Osteocyte (in vitro differentiated cells): ENCODE data around the gene HS1BP3. TPM values are rescaled to one million over a fixed set of nuclear protein-coding genes. Genes with fewer than 3 reads are reported as not detected.
A peak's percentile ranks its signal among the peaks of the same experiment; 100 is the strongest.

ENCODE experiments used
- DNase-seq: peaks from one replicate; pipeline ENCODE4 v3.0.0; 2021; ENCODE audit warnings: mixed read lengths; ENCODE audit not compliant: unreplicated experiment; ENCODE audit errors: extremely low spot score
- H3K27ac Mint-ChIP-seq: one replicate; pipeline ENCODE4 v1.8.0; 2021; ENCODE audit warnings: mild to moderate bottlenecking, mixed read lengths; ENCODE audit not compliant: unreplicated experiment
- H3K27me3 Mint-ChIP-seq: one replicate; pipeline ENCODE4 v1.8.0; 2021; ENCODE audit warnings: mixed read lengths; ENCODE audit not compliant: unreplicated experiment
- H3K36me3 Mint-ChIP-seq: one replicate; pipeline ENCODE4 v1.8.0; 2021; ENCODE audit warnings: mixed read lengths; ENCODE audit not compliant: unreplicated experiment
- H3K4me1 Mint-ChIP-seq: one replicate; pipeline ENCODE4 v1.8.0; 2021; ENCODE audit warnings: mixed read lengths; ENCODE audit not compliant: unreplicated experiment
- H3K4me3 Mint-ChIP-seq: one replicate; pipeline ENCODE4 v1.8.0; 2021; ENCODE audit warnings: mild to moderate bottlenecking, moderate library complexity, mixed read lengths; ENCODE audit not compliant: unreplicated experiment
- H3K9me3 Mint-ChIP-seq: one replicate; pipeline ENCODE4 v1.8.0; 2021; ENCODE audit warnings: mixed read lengths; ENCODE audit not compliant: unreplicated experiment
- CTCF ChIP-seq: fragments of 200-600 bp; sonication (generic); IDR thresholded peaks from 2 replicates; pipeline ENCODE4 v1.5.0; 2021; ENCODE audit warnings: antibody characterized with exemption, mild to moderate bottlenecking, moderate library complexity
- total RNA-seq: library from RNA; stranded (reverse); gene quantifications from 2 replicates; pipeline ENCODE4 v1.2.1, GENCODE V29; 2021

HS1BP3 gene
- total RNA-seq, 1 donor from 2014 or later, result 40.5 TPM

DNA sequence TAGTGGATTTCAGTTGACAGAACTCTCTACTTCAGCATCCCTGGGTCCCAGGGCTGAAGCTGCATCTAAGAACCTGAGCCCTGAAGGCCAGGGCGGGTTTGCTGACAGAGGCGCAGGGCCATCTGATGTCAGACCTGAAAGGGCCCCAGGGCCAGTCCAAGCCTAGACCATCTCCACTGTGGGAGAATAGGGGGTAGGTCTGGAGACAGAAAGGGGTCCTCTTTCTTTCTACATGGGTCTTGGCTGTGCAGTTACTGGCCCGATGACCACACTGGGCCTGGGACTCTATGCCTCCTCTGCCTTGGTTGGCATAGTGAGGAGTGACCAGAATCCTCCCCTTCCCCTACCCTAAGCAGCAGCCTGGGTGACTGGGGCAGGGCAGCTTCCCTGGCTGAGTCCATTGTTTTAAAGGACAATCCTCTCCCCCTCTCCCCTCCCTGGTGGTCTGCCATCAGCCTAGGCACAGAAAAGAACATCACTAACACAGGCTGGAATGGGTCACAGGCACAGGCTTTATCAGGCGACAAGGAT, 34.5 kb downstream of the HS1BP3 start:
- peaks cover 41% of the 10 kb centered on the region for H3K4me1 Mint-ChIP-seq

GRCh38 chr2:20615466-20616241, 35.2 kb downstream of the HS1BP3 start:
- Mint-ChIP-seq H3K27ac (no peak overlapping the region), H3K9me3 (no peaks in the 10 kb centered on the region), H3K36me3 (peaks cover 11% of the 10 kb centered on the region), H3K27me3 (no peaks in the 10 kb centered on the region), H3K4me1 (peaks cover 42% of the 10 kb centered on the region), H3K4me3 (no peak overlapping the region)
- DNase-seq, result no peak
- TF ChIP-seq CTCF, result no peak

More for the DNA sequence above, 34.5 kb downstream of the HS1BP3 start:
- H3K4me3 Mint-ChIP-seq, result no peak overlapping the region
- H3K27me3 Mint-ChIP-seq, result no peaks in the 10 kb centered on the region
- no peak for TF ChIP-seq CTCF
- H3K27ac Mint-ChIP-seq, result peak overlapping the region; percentile 31
- H3K36me3 Mint-ChIP-seq, result peaks cover 14% of the 10 kb centered on the region
- no peaks in the 10 kb centered on the region for H3K9me3 Mint-ChIP-seq
- no peak for DNase-seq

- H3K9me3 Mint-ChIP-seq, result no peaks in the 10 kb centered on the region
- no peak for TF ChIP-seq CTCF
- no peak for DNase-seq
- H3K4me3 Mint-ChIP-seq, result no peak overlapping the region
- peaks cover 6% of the 10 kb centered on the region for H3K36me3 Mint-ChIP-seq
- H3K27me3 Mint-ChIP-seq, result no peaks in the 10 kb centered on the region
- H3K27ac Mint-ChIP-seq, result no peak overlapping the region
- peaks cover 37% of the 10 kb centered on the region for H3K4me1 Mint-ChIP-seq
Observed at GRCh38 chr2:20615068-20615465, 35.8 kb downstream of the HS1BP3 start.

DNA sequence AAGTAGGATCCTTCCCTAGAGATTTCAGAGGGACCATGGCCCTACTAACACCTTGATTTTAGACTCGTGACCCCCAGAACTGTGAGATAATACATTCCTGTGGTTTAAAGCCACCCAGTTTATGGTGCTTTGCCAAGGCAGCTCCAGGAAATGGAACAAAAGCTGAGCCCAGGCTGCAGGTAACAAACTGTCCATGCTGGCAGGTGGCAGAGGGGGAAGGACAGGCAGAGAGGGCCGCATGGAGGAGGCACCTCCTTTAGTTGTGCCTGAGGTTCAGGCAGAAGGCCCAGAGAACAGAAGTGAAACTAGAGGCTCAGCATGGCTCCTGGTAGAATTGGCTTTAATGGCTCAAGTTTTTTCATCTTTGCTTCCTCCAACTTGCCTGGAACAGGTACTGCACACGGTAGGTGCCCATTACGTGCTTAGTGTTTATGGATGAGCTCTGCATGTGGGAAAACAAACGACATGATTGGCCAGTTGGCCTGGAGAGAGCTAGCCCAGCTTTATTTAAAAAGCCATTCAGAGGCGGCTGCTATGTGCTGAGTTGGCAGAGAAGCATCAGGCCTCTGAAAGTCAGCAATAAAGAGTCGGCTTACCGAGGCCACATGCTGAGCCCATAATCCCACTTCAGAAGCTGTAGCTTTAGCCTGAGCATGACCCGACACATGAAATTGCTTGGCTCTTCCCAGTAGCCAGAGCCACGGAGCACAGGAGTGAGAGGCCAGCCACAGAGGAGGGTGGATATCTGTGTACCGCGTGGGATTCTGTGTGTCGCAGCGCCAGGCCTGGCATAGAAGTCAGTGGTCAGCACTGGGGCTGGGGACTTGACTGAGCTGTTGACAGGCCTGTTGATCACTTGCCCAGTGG, 36.5 kb downstream of the HS1BP3 start:
- TF ChIP-seq CTCF, result no peak
- no peaks in the 10 kb centered on the region for H3K36me3 Mint-ChIP-seq
- peaks cover 36% of the 10 kb centered on the region for H3K4me1 Mint-ChIP-seq
- no peak for DNase-seq
- H3K9me3 Mint-ChIP-seq, result no peaks in the 10 kb centered on the region
- no peaks in the 10 kb centered on the region for H3K27me3 Mint-ChIP-seq
- H3K4me3 Mint-ChIP-seq, result no peak overlapping the region
- H3K27ac Mint-ChIP-seq, result no peak overlapping the region
